GM18951 (cell line): Measurements from ENCODE around the gene MUCL3.
"Not testable (repeated sequence)": the region's sequence is repeated elsewhere in the genome, so short reads cannot be mapped to it uniquely, and the experiment has no call there.

Source experiments
- POLR2A ChIP-seq: IDR thresholded peaks from 4 replicates; pipeline ENCODE4 v1.6.1; 2011; ENCODE audit warnings: mild to moderate bottlenecking; ENCODE audit not compliant: insufficient read length, insufficient read depth; ENCODE audit errors: extremely low read depth
- in situ Hi-C: fragments of 300-500 bp; cut with MboI; formaldehyde crosslinking; loops from one replicate; pipeline ENCODE4 v1.12.0; 2022; ENCODE audit warnings: low sequenced_read_pairs, mixed read lengths, inconsistent platforms; ENCODE audit not compliant: unreplicated experiment

MUCL3 gene

GRCh38 chr6:30940361-30940986 lies at the start of gene MUCL3:
Gene MUCL3 (plus strand): TSS chr6:30940973. CDS start chr6:30941000, 27 bp downstream.
- no peak for TF ChIP-seq POLR2A
- in situ Hi-C loops, result no loop called here

GRCh38 chr6:30891450-30891723 lies 49.4 kb upstream of the MUCL3 start:
- TF ChIP-seq POLR2A, result no peak
- in situ Hi-C loops, result no loop called here

GRCh38 chr6:30891816-30892538 lies 48.8 kb upstream of the MUCL3 start:
- in situ Hi-C loops, result no loop called here

GRCh38 chr6:30893001-30893591 lies 47.7 kb upstream of the MUCL3 start:
- no peak for TF ChIP-seq POLR2A
- in situ Hi-C loops, result no loop called here

More at GRCh38 chr6:30891816-30892538, 48.8 kb upstream of the MUCL3 start:
- no peak for TF ChIP-seq POLR2A

GRCh38 chr6:30893666-30894065 lies 47.1 kb upstream of the MUCL3 start:
- no peak for TF ChIP-seq POLR2A
- in situ Hi-C loops, result no loop called here

- TF ChIP-seq POLR2A, result no peak
- in situ Hi-C loops, result no loop called here
These were observed 46.4 kb upstream of the MUCL3 start for GRCh38 chr6:30894381-30894780.

GRCh38 chr6:30894935-30895334 lies 45.8 kb upstream of the MUCL3 start:
- no peak for TF ChIP-seq POLR2A
- in situ Hi-C loops, result no loop called here

GRCh38 chr6:30895343-30895742 lies 45.4 kb upstream of the MUCL3 start:
- in situ Hi-C loops, result no loop called here
- TF ChIP-seq POLR2A, result no peak

GRCh38 chr6:30896541-30896940 lies 44.2 kb upstream of the MUCL3 start:
- in situ Hi-C loops, result no loop called here
- no peak for TF ChIP-seq POLR2A

- in situ Hi-C loops, result no loop called here
- no peak for TF ChIP-seq POLR2A
These were observed 42.9 kb upstream of the MUCL3 start for GRCh38 chr6:30897882-30898281.

- in situ Hi-C loops, result no loop called here
- no peak for TF ChIP-seq POLR2A
These were observed 41.9 kb upstream of the MUCL3 start for GRCh38 chr6:30898750-30899360.

GRCh38 chr6:30900863-30901417 lies 39.8 kb upstream of the MUCL3 start:
- in situ Hi-C loops, result no loop called here
- no peak for TF ChIP-seq POLR2A

- in situ Hi-C loops, result no loop called here
- no peak for TF ChIP-seq POLR2A
These were observed 39.3 kb upstream of the MUCL3 start for GRCh38 chr6:30901436-30901835.

- in situ Hi-C loops, result not testable (repeated sequence)
These were observed 38.6 kb upstream of the MUCL3 start for GRCh38 chr6:30902196-30902595.
